ENCODE measurements around the gene NANOGP8.

NANOGP8 gene

DNA sequence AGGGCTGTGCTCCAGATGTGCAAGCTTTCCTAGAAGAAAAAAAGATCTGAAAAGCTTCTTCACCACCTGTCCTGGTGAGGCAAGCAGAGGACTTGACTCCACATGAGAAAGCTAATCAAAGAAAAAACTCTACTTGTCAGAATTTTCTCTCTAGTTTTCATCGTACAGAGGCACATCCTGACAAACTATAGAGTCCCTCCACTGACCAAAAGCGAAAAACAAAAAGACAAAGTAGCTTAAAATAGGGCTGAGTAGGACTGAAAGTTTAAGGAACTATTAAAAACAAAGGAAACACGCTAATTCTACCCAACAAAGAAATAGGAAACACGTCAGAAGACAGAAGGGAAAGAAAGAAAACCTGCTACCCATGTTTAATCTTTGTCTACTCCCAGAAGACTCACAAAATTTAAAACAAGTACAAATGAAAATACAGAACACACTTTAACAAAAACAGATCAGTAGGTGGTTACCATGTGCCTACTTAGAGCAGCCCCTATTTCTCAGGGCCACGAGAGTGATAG lies 26.5 kb downstream of the NANOGP8 start:
- H3K27ac ChIP-seq = peak overlapping the region; percentile 4; the same call in 1 of the 2 replicates
- no peak overlapping the region for H3K4me3 ChIP-seq
- no peak overlapping the region for H3K9ac ChIP-seq (ENCODE audit: insufficient read length)
- TF ChIP-seq POLR2AphosphoS5 (IDR thresholded peaks at IDR 0.05; ENCODE audit: borderline replicate concordance, low read depth, low read length) (no peak), EZH2 (IDR thresholded peaks at IDR 0.05) (no peak), FOXP2 (optimal IDR thresholded peaks at IDR 0.05; ENCODE audit: control extremely low read depth, extremely low read length, insufficient read depth) (no peak)
- no peak for DNase-seq (ENCODE audit: low read depth, low spot score)
- no peaks in the 10 kb centered on the region for H3K9me3 ChIP-seq (ENCODE audit: low read depth, low read length)
- no peaks in the 10 kb centered on the region for H3K36me3 ChIP-seq (ENCODE audit: insufficient read depth, low read length)

DNA sequence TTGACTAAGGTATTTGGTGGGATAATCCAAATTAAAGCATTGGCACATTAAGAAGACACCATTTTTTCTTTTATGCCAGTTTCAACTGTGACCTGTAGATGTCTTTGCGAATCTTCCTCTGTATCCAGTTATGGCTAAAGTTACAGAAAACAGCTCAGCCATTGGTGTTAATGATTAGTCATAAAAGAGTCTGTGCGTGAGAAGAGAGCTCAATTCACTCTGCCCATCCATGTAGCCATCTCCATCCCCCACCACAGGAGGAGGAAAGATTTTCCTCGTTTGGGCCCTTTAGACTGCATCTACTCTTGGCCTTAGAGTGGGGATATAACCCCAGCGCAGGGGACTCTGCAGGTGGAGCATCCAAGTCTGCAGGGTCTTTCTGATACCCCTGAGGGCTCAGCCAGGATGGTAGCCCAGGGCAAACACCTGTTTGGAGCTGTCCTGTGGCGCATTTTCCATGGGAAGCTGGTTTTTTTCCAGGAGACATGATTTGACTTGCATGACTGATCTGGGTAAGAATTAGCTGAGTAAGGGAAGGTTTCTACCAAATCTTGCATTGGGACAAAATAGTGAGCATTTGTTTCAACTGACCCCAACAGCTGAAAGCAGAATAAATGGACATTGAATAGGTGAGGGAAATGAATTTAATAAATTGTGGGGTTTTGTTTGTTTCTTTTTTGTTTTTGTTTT lies 29.5 kb downstream of the NANOGP8 start:
- Histone ChIP-seq H3K9me3 (ENCODE audit: low read depth, low read length) (no peaks in the 10 kb centered on the region), H3K9ac (ENCODE audit: insufficient read length) (no peak overlapping the region), H3K36me3 (ENCODE audit: insufficient read depth, low read length) (no peaks in the 10 kb centered on the region), H3K27ac (no peak overlapping the region), H3K4me3 (no peak overlapping the region)
- no peak for DNase-seq (ENCODE audit: low read depth, low spot score)
- TF ChIP-seq EZH2 (IDR thresholded peaks at IDR 0.05) (no peak), FOXP2 (optimal IDR thresholded peaks at IDR 0.05; ENCODE audit: control extremely low read depth, extremely low read length, insufficient read depth) (no peak)

- Histone ChIP-seq H3K27ac (no peak overlapping the region), H3K4me3 (no peak overlapping the region), H3K9ac (ENCODE audit: insufficient read length) (no peak overlapping the region), H3K9me3 (ENCODE audit: low read depth, low read length) (no peaks in the 10 kb centered on the region), H3K36me3 (ENCODE audit: insufficient read depth, low read length) (no peaks in the 10 kb centered on the region)
- no peak for DNase-seq (ENCODE audit: low read depth, low spot score)
- TF ChIP-seq FOXP2 (optimal IDR thresholded peaks at IDR 0.05; ENCODE audit: control extremely low read depth, extremely low read length, insufficient read depth) (no peak), EZH2 (IDR thresholded peaks at IDR 0.05) (no peak), POLR2AphosphoS5 (IDR thresholded peaks at IDR 0.05; ENCODE audit: borderline replicate concordance, low read depth, low read length) (no peak)
These were observed 30.7 kb downstream of the NANOGP8 start for GRCh38 chr15:35054380-35054779.

GRCh38 chr15:35047996-35048395 lies 37.1 kb downstream of the NANOGP8 start:
- Histone ChIP-seq H3K36me3 (ENCODE audit: insufficient read depth, low read length) (no peaks in the 10 kb centered on the region), H3K4me3 (no peak overlapping the region), H3K9ac (ENCODE audit: insufficient read length) (no peak overlapping the region), H3K9me3 (ENCODE audit: low read depth, low read length) (no peaks in the 10 kb centered on the region), H3K27ac (no peak overlapping the region)
- DNase-seq (ENCODE audit: low read depth, low spot score) = no peak
- TF ChIP-seq EZH2 (IDR thresholded peaks at IDR 0.05) (no peak), POLR2AphosphoS5 (IDR thresholded peaks at IDR 0.05; ENCODE audit: borderline replicate concordance, low read depth, low read length) (no peak), FOXP2 (optimal IDR thresholded peaks at IDR 0.05; ENCODE audit: control extremely low read depth, extremely low read length, insufficient read depth) (no peak)

- no peak overlapping the region for H3K4me3 ChIP-seq
- no peak overlapping the region for H3K9ac ChIP-seq (ENCODE audit: insufficient read length)
- no peak for TF ChIP-seq FOXP2 (optimal IDR thresholded peaks at IDR 0.05; ENCODE audit: control extremely low read depth, extremely low read length, insufficient read depth)
- TF ChIP-seq POLR2AphosphoS5 (IDR thresholded peaks at IDR 0.05; ENCODE audit: borderline replicate concordance, low read depth, low read length) = no peak
- TF ChIP-seq EZH2 (IDR thresholded peaks at IDR 0.05) = no peak
- DNase-seq (ENCODE audit: low read depth, low spot score) = no peak
- no peak overlapping the region for H3K27ac ChIP-seq
- H3K9me3 ChIP-seq (ENCODE audit: low read depth, low read length) = no peaks in the 10 kb centered on the region
- H3K36me3 ChIP-seq (ENCODE audit: insufficient read depth, low read length) = no peaks in the 10 kb centered on the region
These were observed 37.6 kb downstream of the NANOGP8 start for GRCh38 chr15:35047528-35047927.

- Histone ChIP-seq H3K9me3 (ENCODE audit: low read depth, low read length) (no peaks in the 10 kb centered on the region), H3K9ac (ENCODE audit: insufficient read length) (no peak overlapping the region), H3K36me3 (ENCODE audit: insufficient read depth, low read length) (no peaks in the 10 kb centered on the region), H3K4me3 (no peak overlapping the region), H3K27ac (no peak overlapping the region)
- no peak for TF ChIP-seq POLR2AphosphoS5 (IDR thresholded peaks at IDR 0.05; ENCODE audit: borderline replicate concordance, low read depth, low read length)
- no peak for TF ChIP-seq FOXP2 (optimal IDR thresholded peaks at IDR 0.05; ENCODE audit: control extremely low read depth, extremely low read length, insufficient read depth)
- no peak for DNase-seq (ENCODE audit: low read depth, low spot score)
These were observed 41.6 kb downstream of the NANOGP8 start for GRCh38 chr15:35043373-35044095.

GRCh38 chr15:35040339-35041255 lies 44.5 kb downstream of the NANOGP8 start:
- no peak for DNase-seq (ENCODE audit: low read depth, low spot score)

More at GRCh38 chr15:35040339-35041255, 44.5 kb downstream of the NANOGP8 start:
- no peaks in the 10 kb centered on the region for H3K9me3 ChIP-seq (ENCODE audit: low read depth, low read length)
- H3K27ac ChIP-seq = no peak overlapping the region
- TF ChIP-seq FOXP2 (optimal IDR thresholded peaks at IDR 0.05; ENCODE audit: control extremely low read depth, extremely low read length, insufficient read depth) (no peak), POLR2AphosphoS5 (IDR thresholded peaks at IDR 0.05; ENCODE audit: borderline replicate concordance, low read depth, low read length) (no peak), EZH2 (IDR thresholded peaks at IDR 0.05) (no peak)
- H3K9ac ChIP-seq (ENCODE audit: insufficient read length) = no peak overlapping the region
- H3K4me3 ChIP-seq = no peak overlapping the region
- no peaks in the 10 kb centered on the region for H3K36me3 ChIP-seq (ENCODE audit: insufficient read depth, low read length)
